ENCODE data around the gene B3GALT6.

Gene B3GALT6

DNA sequence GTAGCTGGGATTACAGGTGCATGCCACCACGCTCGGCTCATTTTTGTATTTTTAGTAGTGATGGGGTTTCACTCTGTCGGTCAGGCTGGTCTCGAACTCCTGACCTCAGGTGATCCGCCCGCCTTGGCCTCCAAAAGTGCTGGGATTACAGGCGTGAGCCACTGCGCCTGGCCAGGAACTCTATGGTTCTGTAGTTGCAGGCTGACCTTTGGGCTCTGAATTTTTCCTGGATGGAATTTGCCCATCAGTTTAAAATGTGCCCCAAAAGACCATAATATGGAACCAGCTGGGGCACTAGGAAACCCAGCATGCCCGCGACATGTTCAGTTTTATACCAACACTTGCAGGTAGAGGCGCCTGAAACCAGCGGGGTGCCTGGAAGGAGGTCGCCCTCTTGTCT is 46.6 kb downstream of the B3GALT6 start:
- TF ChIP-seq, protein P1, sequence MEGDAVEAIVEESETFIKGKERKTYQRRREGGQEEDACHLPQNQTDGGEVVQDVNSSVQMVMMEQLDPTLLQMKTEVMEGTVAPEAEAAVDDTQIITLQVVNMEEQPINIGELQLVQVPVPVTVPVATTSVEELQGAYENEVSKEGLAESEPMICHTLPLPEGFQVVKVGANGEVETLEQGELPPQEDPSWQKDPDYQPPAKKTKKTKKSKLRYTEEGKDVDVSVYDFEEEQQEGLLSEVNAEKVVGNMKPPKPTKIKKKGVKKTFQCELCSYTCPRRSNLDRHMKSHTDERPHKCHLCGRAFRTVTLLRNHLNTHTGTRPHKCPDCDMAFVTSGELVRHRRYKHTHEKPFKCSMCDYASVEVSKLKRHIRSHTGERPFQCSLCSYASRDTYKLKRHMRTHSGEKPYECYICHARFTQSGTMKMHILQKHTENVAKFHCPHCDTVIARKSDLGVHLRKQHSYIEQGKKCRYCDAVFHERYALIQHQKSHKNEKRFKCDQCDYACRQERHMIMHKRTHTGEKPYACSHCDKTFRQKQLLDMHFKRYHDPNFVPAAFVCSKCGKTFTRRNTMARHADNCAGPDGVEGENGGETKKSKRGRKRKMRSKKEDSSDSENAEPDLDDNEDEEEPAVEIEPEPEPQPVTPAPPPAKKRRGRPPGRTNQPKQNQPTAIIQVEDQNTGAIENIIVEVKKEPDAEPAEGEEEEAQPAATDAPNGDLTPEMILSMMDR (IDR thresholded peaks at IDR 0.05; ENCODE audit: low read depth, low read length, missing control alignments), result no peak
- no peak overlapping the region for H3K4me3 ChIP-seq (ENCODE audit: low read depth, low read length)
- DNase-seq (ENCODE audit: low read depth), result no peak

DNA sequence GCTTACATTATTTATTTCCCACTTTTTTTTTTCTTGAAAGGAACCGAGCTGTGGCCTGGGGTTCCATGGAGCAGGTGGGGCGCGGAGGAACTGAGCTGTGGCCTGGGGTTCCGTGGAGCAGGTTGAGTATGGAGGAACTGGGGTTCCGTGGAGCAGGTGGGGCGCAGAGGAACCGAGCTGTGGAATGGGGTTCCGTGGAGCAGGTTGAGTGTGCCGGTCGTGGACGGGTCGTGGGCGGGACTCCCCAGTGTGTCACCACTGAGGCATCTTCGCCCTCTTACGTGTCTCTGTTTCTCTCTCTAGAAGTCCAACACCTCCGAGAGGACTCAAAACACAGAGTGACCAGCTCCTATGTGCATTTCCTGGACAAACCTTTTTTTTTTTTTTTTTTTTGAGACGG is 47.0 kb downstream of the B3GALT6 start:
- TF ChIP-seq, protein P1 (IDR thresholded peaks at IDR 0.05; ENCODE audit: low read depth, low read length, missing control alignments), result no peak
- DNase-seq (ENCODE audit: low read depth), result no peak
- no peak overlapping the region for H3K4me3 ChIP-seq (ENCODE audit: low read depth, low read length)

DNA sequence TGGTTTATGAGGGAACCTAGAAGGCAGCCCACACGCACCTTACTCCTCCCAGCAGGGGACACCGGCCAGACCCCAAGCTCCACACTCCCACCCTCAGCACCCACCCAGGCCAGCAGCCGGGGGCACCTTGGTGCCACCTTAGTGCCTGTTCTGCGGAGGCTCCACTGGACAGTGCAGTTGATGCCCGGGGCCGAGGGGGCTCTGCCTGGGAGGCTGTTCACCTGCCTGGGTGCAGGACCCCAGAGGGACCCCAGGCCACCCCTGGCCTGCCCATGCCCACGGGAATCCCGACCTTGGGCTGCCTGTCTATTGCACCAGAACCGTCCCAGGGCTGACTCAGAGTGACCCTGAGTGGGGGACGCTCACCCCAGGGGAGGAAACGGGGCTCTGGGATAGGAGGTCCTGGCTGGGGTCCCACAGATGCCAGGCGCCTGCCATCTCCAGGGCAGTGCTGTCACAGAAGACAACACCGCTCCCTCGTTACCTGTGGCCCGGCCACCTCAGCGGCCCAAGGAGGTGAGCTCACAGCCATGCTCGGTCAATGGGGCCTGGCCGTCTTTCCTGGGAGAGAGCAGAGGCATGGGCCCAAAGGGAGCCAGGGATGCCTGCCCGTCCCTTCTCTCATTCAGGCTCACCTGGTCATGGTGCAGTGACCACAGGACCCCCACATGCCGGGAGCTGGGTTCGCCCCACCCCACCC is 48.9 kb downstream of the B3GALT6 start:
- TF ChIP-seq, protein P1 (IDR thresholded peaks at IDR 0.05; ENCODE audit: low read depth, low read length, missing control alignments), result no peak
- H3K4me3 ChIP-seq (ENCODE audit: low read depth, low read length), result no peak overlapping the region
- DNase-seq (ENCODE audit: low read depth), result no peak

DNA sequence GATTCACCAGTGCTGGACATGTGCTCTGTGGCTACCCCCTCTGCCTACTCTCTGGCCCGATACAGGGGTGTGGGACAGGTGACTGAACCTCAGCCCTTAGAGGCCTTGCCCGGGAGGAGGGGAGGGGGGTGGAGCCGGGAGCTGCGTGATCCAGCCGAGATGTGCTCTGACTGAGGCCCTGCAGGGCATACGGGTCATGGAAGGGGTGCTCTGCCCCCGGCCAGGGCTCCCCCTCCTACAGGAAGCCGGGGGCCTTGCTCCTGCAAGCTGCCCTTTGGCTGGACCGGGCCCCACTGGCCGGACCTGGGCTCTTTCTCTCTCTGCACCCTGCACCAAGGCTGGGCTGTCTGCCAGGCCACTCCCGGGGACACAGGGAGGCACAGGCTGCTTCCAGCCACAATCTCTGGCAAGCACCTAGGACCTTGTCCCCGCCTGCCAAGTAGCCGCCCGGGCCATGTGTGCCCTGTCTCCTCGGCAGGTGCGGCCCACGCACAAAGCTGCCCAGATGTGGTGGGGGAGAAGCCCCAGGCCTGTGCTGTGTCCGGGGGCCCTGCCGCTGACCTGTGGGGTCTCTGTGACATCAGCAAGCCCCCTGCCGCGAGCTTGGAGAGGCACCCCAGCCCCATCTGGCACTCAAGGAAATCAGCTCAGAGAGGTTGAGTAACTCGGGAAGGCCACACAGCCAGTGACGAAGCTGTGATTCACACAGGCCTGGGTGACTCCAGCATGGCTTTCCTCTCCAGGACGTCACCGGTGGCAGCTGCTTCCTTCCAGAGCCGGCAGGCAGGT is 49.7 kb downstream of the B3GALT6 start:
- DNase-seq (ENCODE audit: low read depth), result no peak
- TF ChIP-seq, protein P1 (IDR thresholded peaks at IDR 0.05; ENCODE audit: low read depth, low read length, missing control alignments), result no peak
- no peak overlapping the region for H3K4me3 ChIP-seq (ENCODE audit: low read depth, low read length)

DNA sequence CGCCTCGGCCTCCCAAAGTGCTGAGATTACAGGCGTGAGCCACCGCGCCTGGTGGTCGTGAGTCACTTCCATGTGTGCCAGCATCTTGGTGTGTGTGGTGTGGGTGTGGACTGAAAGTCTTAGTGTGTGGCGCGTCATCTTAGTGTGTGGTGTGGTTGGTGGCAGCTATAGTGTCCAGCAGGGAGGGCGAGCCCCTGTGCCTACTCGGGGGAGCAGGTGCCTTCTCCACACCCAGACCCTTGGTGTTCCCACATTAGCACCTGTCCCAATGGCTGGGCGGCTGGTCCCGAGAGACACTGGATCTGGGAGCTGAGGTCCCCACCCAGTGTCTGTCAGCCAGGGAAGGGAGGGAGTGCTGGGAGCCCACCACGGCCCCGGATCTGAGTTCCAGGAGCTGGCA is 51.0 kb downstream of the B3GALT6 start:
- no peak for DNase-seq (ENCODE audit: low read depth)
- no peak overlapping the region for H3K4me3 ChIP-seq (ENCODE audit: low read depth, low read length)
- TF ChIP-seq, protein P1 (IDR thresholded peaks at IDR 0.05; ENCODE audit: low read depth, low read length, missing control alignments), result no peak

DNA sequence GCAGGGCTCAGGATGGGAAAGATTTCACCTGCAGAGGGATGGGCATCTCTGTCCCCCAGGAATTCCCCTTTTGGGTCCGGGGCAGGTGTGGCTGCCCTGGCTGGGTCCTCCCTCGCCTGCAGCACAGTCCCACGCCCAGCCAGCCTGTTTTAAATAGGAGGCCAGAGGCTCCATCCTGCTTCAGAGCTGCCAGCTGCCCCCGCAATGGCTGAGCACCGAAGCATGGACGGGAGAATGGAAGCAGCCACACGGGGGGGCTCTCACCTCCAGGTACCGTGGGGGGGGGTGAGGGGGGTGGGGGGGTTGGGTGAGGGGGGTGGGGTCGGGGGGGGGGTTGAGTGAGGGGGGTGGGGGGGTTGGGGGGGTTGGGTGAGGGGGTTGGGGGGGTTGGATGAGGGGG is 51.8 kb downstream of the B3GALT6 start:
- DNase-seq (ENCODE audit: low read depth), result no peak
- TF ChIP-seq, protein P1 (IDR thresholded peaks at IDR 0.05; ENCODE audit: low read depth, low read length, missing control alignments), result no peak

More for the DNA sequence above, 51.8 kb downstream of the B3GALT6 start:
- H3K4me3 ChIP-seq (ENCODE audit: low read depth, low read length), result no peak overlapping the region

All from GM12864 (cell line).